ENCODE measurements around the gene TDP1.

GRCh38 chr14:89996963-89997362, 41.2 kb downstream of the TDP1 start:
- TF ChIP-seq TAF1 (conservative IDR thresholded peaks at IDR 0.05) (no peak), RAD21 (IDR thresholded peaks at IDR 0.05) (no peak), ATF3 (IDR thresholded peaks at IDR 0.05) (no peak), YY1 (IDR thresholded peaks at IDR 0.05) (no peak), NR2F2 (IDR thresholded peaks at IDR 0.05) (no peak), JUND (IDR thresholded peaks at IDR 0.05) (no peak)
- TF ChIP-seq, protein P1, sequence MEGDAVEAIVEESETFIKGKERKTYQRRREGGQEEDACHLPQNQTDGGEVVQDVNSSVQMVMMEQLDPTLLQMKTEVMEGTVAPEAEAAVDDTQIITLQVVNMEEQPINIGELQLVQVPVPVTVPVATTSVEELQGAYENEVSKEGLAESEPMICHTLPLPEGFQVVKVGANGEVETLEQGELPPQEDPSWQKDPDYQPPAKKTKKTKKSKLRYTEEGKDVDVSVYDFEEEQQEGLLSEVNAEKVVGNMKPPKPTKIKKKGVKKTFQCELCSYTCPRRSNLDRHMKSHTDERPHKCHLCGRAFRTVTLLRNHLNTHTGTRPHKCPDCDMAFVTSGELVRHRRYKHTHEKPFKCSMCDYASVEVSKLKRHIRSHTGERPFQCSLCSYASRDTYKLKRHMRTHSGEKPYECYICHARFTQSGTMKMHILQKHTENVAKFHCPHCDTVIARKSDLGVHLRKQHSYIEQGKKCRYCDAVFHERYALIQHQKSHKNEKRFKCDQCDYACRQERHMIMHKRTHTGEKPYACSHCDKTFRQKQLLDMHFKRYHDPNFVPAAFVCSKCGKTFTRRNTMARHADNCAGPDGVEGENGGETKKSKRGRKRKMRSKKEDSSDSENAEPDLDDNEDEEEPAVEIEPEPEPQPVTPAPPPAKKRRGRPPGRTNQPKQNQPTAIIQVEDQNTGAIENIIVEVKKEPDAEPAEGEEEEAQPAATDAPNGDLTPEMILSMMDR (IDR thresholded peaks at IDR 0.05; ENCODE audit: low read depth, low read length, missing input control) = no peak
- TF ChIP-seq, protein P2, sequence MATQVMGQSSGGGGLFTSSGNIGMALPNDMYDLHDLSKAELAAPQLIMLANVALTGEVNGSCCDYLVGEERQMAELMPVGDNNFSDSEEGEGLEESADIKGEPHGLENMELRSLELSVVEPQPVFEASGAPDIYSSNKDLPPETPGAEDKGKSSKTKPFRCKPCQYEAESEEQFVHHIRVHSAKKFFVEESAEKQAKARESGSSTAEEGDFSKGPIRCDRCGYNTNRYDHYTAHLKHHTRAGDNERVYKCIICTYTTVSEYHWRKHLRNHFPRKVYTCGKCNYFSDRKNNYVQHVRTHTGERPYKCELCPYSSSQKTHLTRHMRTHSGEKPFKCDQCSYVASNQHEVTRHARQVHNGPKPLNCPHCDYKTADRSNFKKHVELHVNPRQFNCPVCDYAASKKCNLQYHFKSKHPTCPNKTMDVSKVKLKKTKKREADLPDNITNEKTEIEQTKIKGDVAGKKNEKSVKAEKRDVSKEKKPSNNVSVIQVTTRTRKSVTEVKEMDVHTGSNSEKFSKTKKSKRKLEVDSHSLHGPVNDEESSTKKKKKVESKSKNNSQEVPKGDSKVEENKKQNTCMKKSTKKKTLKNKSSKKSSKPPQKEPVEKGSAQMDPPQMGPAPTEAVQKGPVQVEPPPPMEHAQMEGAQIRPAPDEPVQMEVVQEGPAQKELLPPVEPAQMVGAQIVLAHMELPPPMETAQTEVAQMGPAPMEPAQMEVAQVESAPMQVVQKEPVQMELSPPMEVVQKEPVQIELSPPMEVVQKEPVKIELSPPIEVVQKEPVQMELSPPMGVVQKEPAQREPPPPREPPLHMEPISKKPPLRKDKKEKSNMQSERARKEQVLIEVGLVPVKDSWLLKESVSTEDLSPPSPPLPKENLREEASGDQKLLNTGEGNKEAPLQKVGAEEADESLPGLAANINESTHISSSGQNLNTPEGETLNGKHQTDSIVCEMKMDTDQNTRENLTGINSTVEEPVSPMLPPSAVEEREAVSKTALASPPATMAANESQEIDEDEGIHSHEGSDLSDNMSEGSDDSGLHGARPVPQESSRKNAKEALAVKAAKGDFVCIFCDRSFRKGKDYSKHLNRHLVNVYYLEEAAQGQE (IDR thresholded peaks at IDR 0.05) = no peak
